Activated CD4-positive, CD25-positive, alpha-beta regulatory T cell treated with anti-CD3 and anti-CD28 coated beads, Interleukin-2, amount 50 U/mL, for 16 hours (primary cell): ENCODE measurements around the gene NPVF.
A peak's percentile ranks its signal among the peaks of the same experiment; 100 is the strongest.

Source experiments
- DNase-seq: peaks from one replicate; pipeline ENCODE4 v3.0.0-alpha.2; 2020; ENCODE audit warnings: low read depth, low spot score

The NPVF gene, protein sequence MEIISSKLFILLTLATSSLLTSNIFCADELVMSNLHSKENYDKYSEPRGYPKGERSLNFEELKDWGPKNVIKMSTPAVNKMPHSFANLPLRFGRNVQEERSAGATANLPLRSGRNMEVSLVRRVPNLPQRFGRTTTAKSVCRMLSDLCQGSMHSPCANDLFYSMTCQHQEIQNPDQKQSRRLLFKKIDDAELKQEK

DNA sequence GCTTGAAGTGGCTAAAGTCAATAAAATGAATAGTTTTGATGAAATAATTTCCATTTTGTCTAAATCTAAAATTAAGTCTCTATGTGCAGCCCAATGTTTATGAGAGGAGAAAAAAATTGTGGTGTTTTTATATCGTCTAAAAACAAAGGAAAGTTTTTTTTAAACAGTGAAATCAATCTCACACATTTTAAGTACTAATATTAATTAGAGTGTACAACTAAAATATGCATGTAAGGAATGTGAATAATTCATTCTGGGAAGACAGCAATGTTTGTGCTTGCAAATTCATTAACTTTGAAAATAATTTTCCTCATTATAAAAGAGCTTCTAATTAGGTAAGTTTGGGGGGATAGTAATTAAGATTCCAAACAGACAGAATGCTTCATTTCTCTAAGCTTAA, at the start of gene NPVF:
Gene NPVF (minus strand): TSS at position 101 of the 400 bp plus-strand sequence. CDS start 47 bp downstream, at position 54.
- DNase-seq, result no peak

DNA sequence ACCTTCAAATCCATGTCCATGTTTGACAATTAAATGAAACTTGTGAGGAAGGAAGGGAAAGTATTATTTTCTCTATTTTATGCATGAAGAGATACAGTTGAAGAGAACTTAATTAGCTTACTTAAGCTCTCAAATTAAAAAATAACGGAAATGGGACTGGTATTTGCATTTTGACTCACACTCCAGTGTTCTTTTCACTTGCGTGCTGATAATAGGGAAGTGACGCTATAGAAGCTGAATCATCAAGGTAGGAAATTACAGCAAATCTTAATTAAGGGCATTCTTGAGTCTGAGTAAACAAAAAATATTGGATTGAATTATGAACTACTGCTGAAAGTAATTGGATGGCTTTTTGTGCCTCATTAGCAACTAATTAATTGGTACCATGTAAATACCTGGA, 44.0 kb upstream of the NPVF start:
- DNase-seq, result no peak

DNA sequence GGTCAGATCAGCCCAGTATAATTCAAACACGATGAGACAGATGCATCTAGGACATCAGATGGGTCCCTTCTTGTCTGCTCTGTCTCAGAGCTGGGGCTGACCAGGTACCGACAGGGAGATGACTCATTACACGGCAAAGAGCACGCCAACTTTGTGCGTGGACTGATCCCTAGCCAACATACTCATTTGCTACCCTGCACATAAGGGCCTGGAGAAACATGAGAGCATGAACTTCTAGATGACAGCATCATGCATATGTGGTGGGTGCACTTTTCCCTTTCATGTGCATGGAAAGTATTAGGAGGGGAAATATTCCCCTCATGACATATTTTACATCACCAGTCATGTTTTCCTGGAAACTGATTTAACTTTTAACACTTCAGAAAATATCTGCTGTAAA, 35.1 kb upstream of the NPVF start:
- DNase-seq, result no peak

DNA sequence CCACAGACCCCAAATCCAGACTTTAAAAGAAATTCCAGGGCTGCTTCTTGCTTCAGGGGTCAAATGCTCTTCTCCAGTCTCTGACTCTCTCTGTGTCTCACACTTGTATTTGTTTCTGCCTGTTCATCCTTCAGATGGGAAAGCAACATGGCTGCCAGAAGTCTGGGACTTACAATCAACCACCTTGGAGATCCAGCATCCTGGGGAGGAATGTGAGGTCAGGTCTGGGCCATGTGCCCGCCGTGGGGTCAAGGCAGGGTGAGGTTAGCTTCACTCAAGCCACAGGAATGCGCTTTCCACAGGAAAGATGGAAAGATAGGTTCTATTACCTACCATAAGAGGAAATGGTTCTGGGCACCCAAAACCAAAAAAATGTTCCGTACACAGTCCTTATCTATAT, 34.3 kb upstream of the NPVF start:
- no peak for DNase-seq

- no peak for DNase-seq
These were observed 33.4 kb upstream of the NPVF start for GRCh38 chr7:25261545-25262140.

DNA sequence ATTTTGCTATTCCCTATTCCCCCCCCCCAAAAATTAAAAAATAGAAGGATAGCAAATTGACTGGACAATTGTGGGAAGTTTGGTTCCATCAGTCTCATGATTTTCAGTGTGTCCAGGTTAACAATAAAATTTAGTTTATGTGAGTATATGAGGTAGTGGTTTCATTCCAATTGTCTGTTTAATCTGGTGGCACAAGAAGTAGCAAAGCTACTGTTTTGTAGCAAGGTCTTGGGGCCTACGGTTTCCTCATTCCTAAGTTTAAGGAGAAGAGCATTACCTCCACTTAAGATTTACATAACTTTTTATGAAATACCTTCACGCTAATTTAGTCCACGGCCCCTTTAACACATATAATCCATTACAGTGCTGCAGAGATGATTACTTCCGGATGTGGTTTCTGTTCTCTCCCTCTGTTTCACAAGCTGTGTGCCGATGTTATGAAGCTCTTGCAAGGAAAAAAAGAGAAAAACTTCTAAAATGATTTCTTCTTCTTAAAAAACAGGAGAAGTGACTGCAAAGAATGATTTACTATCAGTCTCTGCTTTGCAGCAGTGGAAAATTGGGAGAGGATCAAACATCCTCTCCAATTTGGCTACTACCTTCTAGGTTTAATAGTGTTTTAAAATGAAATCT, 32.7 kb upstream of the NPVF start:
- no peak for DNase-seq

GRCh38 chr7:25259487-25260243, 31.4 kb upstream of the NPVF start:
- DNase-seq, result peak; percentile 44

- DNase-seq, result no peak
These were observed 28.1 kb upstream of the NPVF start for GRCh38 chr7:25256333-25256819.

- DNase-seq, result no peak
These were observed 27.5 kb upstream of the NPVF start for GRCh38 chr7:25255611-25256332.

DNA sequence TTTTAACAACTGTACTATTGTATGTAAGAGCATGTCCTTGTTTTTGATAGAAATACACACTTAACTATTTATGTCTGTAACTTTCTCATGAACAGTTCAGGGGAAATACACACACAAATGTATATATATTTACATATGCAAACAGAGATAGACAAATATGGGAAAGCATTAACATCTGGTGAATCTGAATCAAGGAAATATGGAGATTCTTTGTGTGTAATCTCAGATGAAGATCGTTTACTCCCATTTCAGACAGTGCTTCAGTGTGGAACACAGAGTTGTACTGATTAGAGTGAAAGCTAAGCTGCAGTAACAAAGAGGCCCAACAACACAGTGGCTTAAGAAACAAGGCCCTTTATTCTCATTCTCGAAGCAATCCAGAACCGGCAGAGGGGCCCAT, 26.3 kb upstream of the NPVF start:
- no peak for DNase-seq

DNA sequence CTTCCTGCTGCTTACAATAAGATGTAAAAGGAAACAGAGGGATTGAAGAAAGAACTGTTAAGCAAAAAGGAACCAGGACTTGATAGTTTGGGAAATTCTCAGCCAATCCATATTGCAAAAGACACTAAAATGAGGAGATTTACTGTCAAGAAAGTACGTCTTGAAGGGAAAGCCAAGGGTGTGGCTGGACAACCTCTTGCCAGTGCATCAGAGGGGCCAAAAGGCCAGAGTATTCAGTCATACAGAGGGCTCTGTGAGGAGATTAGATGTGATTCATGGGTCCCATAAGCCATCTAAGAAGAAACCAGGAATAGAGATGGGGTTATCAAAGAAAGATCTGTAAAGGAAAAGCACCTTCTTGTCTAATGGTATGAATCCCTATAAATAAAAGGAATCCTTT, 25.4 kb upstream of the NPVF start:
- DNase-seq, result no peak

DNA sequence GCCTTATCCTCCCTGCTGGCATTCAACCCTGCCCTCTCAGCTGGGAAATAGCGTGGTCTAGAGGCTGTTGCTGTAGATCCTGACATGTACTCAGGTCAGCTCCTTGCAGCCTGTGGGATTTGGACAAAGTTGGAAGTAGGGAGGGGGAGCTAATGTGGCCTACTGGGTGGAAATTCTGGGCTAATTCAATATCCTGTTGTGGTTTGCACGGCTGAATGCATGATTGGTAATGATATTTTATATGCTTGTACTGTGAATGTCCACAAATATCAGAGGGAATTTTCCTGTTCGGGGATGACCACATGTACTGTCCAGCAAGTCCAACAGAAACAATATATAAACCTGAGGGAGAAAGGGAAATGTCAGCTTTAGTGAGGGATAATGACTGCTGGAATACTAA, 22.1 kb upstream of the NPVF start:
- no peak for DNase-seq

- DNase-seq, result no peak
These were observed 21.5 kb upstream of the NPVF start for GRCh38 chr7:25249772-25250171.

GRCh38 chr7:25246306-25246705, 18.0 kb upstream of the NPVF start:
- no peak for DNase-seq

- DNase-seq, result no peak
These were observed 16.2 kb upstream of the NPVF start for GRCh38 chr7:25244254-25245033.

GRCh38 chr7:25242678-25243077, 14.4 kb upstream of the NPVF start:
- DNase-seq, result no peak

GRCh38 chr7:25240896-25241295, 12.6 kb upstream of the NPVF start:
- no peak for DNase-seq

DNA sequence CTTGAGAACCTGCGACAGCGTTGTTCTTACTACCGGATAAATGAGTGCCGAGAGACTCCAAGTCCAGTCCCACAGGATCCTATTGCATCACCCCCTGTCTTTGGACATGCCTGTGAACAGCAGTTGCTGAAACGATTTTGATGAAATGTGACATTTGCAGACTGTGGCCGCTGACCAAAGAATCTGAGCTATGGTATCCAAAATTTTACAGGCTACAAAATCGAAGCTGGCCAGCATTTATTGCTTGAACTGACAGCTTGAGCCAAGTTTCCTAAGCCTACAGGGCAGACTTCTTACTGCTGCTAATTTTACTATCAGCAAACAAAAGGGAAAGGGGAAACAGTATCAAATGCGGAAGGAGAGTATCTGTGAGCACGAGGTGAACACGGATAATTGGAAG, 12.1 kb upstream of the NPVF start:
- DNase-seq, result no peak

DNA sequence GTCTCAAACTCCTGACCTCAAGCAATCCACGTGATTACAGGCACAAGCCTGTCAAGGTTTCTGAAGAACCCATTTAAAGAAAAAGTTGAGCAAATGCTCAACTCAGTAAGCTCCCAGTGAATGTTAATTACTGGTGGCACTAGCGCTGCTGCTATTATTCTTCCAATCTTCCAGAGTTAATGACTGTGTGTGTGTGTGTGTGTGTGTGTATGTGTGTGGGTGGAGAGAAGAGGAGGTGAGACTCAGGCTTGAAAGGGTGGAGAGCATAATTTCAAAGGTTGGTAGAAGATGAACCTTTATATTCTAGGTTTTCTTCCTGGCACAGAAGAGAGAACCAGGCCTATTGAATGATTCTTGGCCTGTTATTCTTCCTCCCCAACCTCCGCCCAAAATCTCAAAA, 11.6 kb upstream of the NPVF start:
- no peak for DNase-seq

DNA sequence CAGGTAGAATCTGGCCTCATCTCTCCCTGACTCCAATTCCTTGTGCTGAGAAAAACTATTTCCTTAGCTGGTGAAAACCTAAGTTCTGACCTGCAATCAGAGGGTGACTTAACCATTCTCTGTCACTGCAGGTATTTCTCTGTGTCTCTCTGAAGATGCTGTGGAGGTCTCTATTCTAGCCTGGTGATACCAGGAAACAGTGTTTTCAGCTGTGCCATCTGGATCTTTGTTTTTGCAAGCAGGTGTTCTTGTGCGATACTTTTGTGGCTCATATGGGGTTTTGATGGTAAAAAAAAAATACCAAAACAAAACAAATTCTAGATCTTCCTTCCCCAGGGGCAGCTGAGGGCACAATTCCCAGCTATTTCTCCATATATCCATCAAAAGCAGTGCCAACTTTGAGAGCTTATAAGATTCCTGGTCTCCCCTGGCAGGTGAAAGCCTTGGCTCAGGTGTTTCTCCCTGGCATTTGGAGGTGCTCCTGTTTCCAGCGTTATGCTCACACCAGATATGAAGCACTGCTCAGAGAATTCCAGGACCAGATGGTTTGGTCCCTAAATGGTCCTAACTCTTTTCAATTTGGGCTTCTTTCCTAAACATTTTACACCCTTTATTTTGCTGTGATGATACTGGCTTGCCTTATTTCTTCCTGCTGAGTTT, 9.9 kb upstream of the NPVF start:
- no peak for DNase-seq
